C1 segment of cervical spinal cord (tissue), 14 donors: ENCODE results near the gene GTPBP10.

Experiments used
- DNase-seq, 14 donors: peaks; one replicate each; lab custom pipeline; 2025; lab: John Stamatoyannopoulos, UW

GTPBP10 gene

DNA sequence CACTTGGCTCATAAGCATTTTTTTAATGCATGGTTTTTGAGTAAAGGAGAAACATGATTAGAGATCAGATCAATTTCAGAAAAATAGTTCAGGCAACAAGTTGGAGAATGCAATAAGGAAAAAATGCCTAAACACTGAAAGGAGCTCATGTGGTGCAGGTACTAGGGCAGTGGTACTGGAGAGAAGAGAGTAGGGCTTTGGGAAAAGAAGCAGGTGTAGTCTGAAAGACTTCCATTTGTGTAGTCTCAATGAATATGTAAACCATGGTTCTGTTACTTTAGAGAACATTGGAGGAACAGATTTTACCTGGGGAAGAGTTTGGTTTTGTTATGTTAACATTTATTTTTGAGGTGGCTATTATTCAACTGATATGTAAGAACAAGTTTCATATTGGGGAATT lies 5.5 kb downstream of the GTPBP10 start:
- no peak for DNase-seq

DNA sequence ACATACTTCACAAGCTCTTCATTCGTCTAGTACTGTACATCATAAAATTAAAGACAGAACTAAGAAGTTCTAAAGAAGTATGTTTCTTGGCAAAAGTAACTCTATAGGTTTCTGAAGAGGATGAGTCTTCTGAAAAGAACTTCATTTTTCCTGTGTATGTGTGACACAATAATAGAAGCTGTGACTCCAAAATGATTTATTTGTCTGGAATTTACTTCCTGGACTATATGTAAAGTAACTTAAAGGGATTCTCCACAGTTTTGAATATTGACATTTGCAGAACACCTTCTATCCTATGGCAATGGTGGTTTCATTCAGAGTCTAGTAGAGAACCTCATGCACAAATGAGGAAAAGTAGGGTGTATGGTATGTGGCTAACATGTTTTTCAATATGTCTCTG lies 36.9 kb downstream of the GTPBP10 start:
- no peak for DNase-seq

DNA sequence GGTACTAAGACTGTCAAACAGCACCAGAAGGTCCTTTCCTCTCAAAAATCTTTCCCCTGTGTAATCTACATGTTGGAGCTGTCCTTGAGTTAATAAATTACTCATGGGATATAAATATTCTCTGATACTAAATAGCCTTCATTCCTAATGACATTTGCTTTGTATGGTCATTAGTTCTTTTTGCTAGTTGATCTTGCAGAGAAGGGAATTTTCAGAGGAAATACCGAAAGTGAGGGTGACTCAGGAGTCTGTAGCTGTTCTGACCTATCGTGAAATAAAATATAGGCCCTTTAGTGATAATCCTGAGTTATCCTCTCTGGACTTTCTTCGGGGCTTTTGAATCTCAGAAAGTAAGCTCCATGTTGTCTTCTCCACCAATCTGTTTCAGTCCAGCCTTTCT lies 37.3 kb downstream of the GTPBP10 start:
- no peak for DNase-seq

DNA sequence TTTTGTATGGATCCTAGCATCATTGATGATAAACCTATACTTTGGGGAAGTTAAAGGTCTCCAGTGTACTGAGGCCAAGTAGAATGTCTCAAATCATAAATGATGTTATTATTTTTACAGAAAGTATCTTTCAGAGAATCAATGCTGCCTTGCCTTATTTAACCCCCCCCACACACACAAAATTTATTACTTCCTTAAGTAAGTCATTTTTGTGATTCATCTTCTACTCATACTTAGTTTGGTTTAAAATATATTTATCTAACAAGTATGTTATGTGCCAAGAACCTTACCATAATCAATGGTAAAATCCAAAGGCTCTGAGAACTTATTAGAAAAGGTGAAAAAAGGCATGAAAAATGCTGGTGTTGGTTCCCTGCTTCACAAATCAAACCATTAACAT lies 37.9 kb downstream of the GTPBP10 start:
- DNase-seq, result no peak

DNA sequence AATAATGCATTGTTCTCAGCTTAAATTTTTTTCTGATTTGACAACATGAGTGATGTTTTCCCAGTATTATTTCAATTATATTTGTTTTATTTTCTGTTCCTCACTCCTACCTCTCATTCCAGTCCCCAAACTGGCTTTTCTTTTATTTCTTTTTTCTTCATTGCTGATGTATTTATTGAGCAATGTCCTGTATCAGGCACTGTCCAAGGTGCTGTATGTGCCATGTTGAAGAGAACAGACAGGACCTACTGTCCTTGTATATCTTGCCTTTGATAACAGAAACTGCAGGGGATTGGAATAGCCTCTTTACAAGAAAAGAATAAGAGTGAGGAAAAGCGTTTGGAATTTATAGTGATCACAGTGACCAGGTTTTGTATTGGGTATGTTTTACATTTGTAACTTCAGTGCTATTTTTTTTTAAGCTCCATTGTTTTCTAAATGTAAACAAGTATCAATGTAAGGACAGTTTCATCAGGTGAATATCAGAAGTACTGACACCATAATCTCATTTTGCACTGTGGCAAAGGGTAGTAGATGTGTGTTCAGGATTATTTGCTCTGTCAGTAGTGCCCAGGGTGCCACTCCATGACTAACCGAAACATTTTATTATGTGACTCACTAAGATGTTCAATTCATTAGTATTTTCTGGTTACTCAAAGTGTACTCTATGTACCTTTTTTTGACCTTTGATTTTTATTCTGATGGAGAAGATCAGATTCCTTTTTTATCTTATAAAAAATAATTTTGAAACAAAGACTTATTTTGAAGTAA lies 41.1 kb downstream of the GTPBP10 start:
- DNase-seq, result no peak

DNA sequence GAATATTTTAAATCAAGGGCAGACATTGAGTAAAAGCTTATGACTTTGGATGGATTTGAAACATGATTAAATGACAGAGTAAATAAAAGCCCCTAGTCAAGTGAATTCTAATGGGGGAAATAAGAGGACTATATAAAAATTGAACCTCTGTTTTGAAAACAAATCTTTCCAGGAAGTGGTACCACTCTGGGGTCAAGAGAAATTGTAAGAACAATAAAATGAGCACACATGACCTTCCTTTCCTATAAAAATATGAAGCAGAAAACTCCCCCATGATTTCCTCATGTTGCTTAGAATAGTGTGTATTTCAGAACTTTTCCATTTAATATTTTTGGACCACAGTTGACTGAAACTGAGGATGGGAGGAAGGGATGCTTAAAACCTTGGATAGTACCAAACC lies 44.4 kb downstream of the GTPBP10 start:
- no peak for DNase-seq

DNA sequence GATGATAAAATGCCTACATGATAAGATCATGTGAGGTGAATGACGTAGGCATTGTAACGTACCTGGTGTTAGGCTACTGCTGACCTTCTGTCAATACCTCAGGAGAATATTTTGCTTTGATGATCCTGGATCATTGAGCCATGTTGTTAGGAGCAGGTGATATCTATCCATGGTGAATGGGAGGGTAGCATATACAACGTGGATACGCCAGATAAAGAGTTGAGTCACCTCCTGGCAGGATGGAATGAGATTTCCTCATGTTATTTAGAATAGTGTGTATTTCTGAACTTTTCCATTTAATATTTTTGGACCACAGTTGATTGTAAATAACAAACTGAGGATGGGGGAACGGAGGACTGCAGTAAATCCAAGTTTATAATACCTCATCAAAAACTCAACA lies 45.0 kb downstream of the GTPBP10 start:
- no peak for DNase-seq

DNA sequence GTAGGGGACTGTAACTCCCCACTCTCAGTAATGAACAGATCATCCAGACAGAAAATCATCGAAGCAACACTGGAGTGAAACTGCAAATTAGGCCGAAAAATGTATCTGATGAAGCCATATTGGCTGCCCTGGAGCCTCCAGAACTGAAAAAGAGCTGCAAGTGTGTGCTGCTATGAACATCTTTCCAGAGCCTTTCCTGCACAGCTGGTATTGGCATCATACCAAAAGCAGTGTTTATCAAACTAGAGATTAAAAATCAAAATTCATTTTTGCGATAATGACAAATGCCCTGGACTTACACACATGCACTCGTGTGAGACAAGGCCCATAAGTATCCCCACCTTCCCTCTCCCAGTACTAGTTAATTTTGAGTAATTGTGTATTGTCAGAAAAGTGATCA lies 49.9 kb downstream of the GTPBP10 start:
- DNase-seq, result no peak

DNA sequence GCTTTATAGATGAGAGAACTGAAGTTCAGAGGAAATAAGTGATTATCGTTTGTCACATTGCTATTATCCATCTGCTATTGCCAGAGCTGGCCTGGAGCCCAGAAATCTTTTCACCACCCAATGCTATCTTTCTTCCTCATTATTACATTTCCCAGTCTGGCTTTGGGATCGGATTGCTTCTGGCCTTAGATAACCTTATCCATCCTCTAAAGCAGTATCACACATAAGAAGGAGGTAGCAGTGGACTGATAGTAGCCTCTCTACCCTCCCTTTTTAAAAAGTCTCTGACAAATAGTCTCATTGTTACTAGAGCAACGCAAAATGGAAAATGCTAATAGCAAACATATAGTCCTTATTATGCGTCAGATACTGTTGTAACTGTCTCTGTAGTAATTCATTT lies 55.5 kb downstream of the GTPBP10 start:
- DNase-seq, result no peak

DNA sequence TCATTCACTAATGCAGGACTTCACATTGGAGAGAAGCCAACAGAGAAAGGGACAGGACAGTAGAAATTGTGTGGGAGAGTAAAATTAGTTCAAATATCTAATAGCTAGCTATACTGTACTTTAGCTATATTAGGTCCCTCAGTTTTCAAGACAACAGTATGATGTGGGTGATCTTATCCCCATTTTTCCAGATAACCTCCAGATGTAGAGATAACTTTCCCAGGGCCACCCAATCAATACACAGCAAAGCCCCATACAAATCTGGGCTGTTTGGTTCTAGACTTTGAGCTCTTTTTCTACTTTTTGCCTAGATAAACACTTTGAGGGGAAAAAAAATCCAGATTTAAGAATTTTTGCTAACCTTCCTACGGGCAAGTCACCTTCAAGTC lies 56.3 kb downstream of the GTPBP10 start:
- DNase-seq, result no peak

DNA sequence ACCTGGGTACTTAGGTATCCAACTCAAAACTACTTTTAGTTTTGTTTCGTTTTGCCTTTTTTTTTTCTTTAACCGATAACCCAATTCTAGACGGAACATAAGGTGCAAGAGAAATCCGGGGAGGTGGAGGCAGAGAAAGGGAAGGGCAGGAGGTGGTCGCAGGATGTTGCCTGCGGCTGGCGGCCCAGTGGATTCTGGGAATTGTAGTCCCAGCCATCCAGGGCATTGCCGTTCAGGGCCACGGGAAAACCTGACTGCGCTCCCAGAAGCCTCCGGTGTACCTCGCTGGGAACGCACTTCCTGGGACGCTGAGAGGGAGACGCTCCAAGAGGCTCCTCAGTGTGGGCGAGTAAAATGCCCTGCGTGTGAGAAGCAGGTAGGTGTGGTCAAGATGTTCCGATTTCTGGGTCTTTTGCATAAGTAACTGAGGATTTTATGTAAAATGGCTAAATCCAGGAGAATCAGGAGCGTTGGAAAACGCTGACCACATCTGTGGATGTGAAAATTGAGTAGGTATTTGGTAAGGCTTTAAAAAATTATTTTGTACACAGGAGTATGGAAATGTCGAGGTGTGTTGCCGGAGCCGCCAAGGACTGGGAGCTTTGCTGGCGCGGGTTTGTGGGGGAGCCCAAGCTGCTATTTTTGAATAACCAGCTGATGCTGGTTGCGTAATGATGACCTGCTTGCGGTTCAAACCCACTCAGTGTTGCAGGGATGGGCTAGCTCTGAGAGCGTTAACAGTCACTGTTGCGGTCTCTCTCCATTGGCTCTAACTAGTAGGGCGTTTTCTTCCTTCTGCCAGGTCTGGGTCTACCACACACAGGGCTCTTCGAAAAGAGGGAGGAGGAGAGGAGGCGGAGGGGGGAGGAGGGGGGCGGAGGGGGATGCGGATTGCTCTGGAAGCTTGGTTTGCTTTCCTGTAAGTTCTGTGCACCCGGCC lies 56.9 kb downstream of the GTPBP10 start, which contains the start of gene CLDN12:
Gene CLDN12, plus strand, starts transcription at position 288 of the 940 bp plus-strand sequence. CDS start 9,216 bp downstream, outside the sequence.
- DNase-seq, result peak; percentile 23 to 94 (median 68)

DNA sequence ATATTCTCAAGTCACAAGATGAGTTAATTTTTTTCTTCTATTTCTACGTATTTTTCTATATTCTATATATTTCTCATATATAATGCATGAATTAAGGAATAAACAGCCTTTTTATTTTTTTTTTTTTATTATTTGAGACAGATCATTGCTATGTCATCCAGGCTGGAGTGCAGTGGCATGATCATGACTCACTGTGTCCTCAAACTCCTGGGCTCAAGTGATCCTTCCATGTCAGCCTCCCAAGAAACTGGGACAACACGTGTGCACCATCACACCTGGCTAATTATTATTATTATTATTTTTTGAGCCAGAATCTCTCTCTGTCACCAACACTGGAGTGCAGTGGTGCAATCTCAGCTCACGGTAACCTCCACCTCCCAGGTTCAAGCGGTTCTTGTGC lies 58.3 kb downstream of the GTPBP10 start:
- no peak for DNase-seq

DNA sequence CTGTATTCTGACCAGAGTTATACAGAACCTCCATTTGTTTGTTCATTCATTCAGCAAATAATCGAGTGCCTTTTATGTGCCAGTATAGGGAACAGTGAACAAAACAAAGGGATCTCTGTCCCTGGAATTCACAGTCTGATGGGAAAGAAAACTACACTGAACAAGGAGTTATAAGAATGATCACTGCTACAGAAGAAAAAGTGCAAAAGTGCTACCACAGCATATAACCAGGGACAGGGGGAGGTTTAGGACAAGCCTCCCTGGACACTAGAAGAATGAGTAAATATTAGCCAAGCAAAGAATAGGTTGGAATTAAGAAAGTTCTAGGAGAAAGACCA lies 60.9 kb downstream of the GTPBP10 start:
- peak in 1 of 14 donors; percentile 12 for DNase-seq

DNA sequence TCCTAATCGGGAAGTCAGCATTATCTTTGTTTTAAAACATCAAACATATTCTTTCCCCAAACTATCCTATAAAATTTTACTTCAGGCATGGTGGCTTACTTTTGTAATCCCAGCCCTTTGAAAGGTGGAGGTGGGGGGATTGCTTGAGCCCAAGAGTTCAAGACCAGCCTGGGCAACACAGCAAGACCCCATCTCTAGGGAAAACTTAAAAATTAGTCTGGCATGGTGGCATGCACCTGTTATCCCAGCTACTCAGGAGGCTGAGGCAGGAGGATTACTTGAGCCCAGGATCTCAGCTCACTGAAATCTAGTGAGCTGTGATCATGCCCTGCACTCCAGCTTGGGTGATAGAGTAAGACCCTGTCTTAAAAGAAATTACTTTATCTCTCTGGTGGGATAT lies 61.6 kb downstream of the GTPBP10 start:
- no peak for DNase-seq

DNA sequence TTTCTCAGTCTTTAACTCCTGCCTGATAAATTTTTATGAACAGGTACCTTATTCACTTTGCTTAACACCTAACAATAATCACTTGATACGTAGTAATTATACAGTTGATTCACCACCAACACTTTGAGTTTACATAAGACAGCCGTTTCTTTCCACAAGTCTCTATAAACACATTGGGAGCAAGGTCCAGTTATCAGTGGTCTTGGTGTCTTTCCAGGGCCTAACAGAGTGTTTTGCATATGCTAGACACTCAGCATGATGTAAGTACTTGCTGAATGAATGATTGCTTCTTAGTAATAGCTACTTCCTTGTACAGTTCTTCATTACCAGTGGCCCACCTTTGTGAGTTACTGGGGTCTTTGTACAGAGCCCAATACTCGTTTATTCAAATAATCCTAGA lies 63.2 kb downstream of the GTPBP10 start:
- DNase-seq, result no peak

DNA sequence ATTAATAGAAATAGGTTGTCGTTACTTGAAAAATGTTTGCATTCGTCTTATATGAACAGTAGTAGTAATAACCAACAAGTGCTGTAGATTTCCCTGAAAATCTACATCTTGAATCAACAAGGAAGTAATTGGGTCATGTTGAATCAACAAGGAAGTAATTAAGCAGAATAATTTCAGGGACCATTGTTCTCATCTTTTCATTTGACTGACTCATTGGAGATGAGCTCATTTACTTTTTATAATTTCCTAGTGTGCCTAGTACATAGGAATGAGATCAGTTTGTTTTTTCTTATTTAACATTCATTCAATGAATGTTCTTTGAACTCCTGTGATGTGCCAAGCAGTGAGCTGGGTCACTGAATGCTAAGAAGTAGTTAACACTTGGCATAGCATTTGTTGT lies 65.0 kb downstream of the GTPBP10 start:
- no peak for DNase-seq

DNA sequence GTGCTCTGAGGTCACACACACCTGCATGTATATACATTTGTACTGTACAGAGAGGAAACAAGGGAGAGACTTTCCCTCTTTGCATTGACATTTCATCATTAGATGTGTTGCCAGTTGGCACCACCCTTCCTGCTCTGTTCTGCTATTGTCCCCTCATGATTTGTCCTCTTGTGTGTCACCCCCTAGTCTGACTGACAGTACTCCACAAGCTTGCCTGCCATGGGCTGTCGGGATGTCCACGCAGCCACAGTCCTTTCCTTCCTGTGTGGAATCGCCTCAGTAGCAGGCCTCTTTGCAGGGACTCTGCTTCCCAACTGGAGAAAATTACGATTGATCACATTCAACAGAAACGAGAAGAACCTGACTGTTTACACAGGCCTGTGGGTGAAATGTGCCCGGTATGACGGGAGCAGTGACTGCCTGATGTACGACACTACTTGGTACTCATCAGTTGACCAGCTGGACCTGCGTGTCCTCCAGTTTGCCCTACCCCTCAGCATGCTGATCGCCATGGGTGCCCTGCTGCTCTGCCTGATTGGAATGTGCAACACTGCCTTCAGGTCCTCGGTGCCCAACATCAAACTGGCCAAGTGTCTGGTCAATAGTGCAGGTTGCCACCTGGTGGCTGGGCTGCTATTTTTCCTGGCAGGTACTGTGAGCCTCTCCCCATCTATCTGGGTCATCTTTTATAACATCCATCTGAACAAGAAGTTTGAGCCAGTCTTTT lies 66.1 kb downstream of the GTPBP10 start:
- no peak for DNase-seq

DNA sequence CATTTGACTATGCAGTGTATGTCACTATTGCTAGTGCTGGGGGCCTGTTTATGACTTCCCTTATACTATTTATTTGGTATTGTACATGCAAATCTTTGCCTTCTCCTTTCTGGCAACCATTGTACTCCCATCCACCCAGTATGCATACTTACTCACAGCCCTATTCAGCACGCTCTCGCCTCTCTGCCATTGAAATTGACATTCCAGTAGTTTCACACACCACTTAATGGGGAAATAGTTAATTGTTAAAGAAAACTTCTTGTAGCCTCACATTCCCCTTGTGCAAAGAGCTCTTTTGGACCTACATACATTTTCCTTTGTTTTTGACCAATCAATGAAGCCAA lies 66.6 kb downstream of the GTPBP10 start:
- DNase-seq, result no peak

DNA sequence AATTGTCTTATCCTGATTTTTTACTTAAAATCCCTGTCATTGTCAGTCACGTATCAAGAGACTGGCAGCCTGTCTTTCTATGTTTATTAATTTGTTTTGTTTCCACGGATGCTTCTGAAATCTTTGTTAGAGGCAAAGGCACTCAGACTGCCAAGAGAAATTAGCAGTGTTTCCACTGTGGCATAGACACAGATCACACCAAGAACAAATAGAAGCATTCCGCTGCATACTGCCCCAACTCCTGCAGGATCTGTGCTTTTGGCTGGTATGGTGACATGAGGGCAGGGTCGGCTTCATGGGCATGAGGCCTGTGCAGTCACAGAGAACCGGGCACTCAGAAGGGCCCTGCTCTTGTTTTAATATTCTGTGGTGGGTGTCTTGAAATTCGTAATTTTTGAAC lies 75.1 kb downstream of the GTPBP10 start:
- no peak for DNase-seq

DNA sequence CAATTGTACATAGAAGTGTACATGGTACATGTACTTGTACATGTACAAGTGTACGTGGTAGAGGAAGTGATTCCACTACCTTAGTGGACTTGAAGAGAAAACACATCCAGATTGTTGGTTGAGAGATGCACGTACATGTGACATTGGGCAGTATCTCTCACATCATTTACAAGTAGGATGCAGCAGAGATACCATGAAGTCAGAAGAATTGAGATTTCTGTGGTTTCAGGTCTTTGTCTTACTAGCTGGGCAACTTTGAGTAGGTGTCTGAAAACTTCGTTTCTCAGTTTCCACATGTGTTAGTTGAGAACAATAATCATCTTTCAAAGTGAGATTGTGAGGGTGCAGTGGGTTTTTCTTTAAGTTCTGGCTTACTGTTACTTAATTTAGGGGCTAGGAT lies 78.2 kb downstream of the GTPBP10 start:
- no peak for DNase-seq

DNA sequence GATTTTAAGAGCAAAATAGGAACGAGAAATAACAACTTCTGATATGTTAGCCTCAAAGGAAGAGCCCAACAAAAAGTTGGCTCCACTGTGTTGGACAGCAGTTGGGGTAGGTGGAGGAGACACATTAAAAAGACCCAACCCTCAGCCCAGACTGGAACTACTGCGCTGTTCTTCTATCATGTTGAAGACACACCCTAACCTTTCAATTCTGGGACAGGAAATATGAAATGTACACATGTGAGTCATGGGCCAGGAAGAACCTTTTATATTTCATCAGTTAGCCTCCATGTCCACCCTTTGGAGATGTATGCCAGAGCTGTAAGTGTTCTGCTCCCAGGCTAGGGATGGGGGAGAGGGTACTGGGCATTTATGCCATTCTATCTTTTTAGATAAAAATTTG lies 78.9 kb downstream of the GTPBP10 start:
- DNase-seq, result no peak
